GM18909 (cell line): ENCODE results near the gene WRAP73.

Experiments used
- ATAC-seq: cut with Tn5 transposase; IDR thresholded peaks from one replicate; pipeline ENCODE4 v1.9.1; 2021; ENCODE audit warnings: mild to moderate bottlenecking; ENCODE audit not compliant: unreplicated experiment, poor library complexity

The WRAP73 gene

GRCh38 chr1:3618881-3619671 is 30.8 kb downstream of the WRAP73 start:
- ATAC-seq: peak; percentile 56

- no peak for ATAC-seq
These were observed 31.4 kb downstream of the WRAP73 start for GRCh38 chr1:3618531-3618880.

GRCh38 chr1:3617806-3618345 is 32.0 kb downstream of the WRAP73 start:
- no peak for ATAC-seq

- ATAC-seq: no peak
These were observed 33.0 kb downstream of the WRAP73 start for GRCh38 chr1:3616861-3617260.

GRCh38 chr1:3614755-3615742 is 34.9 kb downstream of the WRAP73 start:
- ATAC-seq: no peak

- ATAC-seq: no peak
These were observed 37.8 kb downstream of the WRAP73 start for GRCh38 chr1:3612123-3612522.

GRCh38 chr1:3611170-3612019 is 38.5 kb downstream of the WRAP73 start, which contains the start of gene MEGF6:
TSS of gene MEGF6 (minus strand) at chr1:3611508. CDS start at chr1:3611268, 240 bp downstream.
- no peak for ATAC-seq

GRCh38 chr1:3610527-3611169 is 39.3 kb downstream of the WRAP73 start:
- no peak for ATAC-seq

- no peak for ATAC-seq
These were observed 40.0 kb downstream of the WRAP73 start for GRCh38 chr1:3609769-3610526.

GRCh38 chr1:3609016-3609768 is 40.7 kb downstream of the WRAP73 start:
- ATAC-seq: no peak

GRCh38 chr1:3608154-3608553 is 41.7 kb downstream of the WRAP73 start:
- ATAC-seq: no peak

- ATAC-seq: no peak
These were observed 42.2 kb downstream of the WRAP73 start for GRCh38 chr1:3607703-3608065.

- no peak for ATAC-seq
These were observed 42.9 kb downstream of the WRAP73 start for GRCh38 chr1:3606779-3607702.

GRCh38 chr1:3604997-3605823 is 44.7 kb downstream of the WRAP73 start:
- ATAC-seq: no peak

- ATAC-seq: no peak
These were observed 45.4 kb downstream of the WRAP73 start for GRCh38 chr1:3604468-3604974.
